Measurements from ENCODE around the gene PRKCI. TPM values are rescaled to one million over a fixed set of nuclear protein-coding genes. Genes with fewer than 3 reads are reported as not detected.
A peak's percentile ranks its signal among the peaks of the same experiment; 100 is the strongest.

The PRKCI gene
- 45.9 TPM for total RNA-seq
- long read RNA-seq, full-length matches to known transcripts: 91 of 115 reads
- long read RNA-seq, partial matches to known transcripts: 5 of 115 reads
- long read RNA-seq, other reads (novel, unspliced or antisense): 19 of 115 reads

DNA sequence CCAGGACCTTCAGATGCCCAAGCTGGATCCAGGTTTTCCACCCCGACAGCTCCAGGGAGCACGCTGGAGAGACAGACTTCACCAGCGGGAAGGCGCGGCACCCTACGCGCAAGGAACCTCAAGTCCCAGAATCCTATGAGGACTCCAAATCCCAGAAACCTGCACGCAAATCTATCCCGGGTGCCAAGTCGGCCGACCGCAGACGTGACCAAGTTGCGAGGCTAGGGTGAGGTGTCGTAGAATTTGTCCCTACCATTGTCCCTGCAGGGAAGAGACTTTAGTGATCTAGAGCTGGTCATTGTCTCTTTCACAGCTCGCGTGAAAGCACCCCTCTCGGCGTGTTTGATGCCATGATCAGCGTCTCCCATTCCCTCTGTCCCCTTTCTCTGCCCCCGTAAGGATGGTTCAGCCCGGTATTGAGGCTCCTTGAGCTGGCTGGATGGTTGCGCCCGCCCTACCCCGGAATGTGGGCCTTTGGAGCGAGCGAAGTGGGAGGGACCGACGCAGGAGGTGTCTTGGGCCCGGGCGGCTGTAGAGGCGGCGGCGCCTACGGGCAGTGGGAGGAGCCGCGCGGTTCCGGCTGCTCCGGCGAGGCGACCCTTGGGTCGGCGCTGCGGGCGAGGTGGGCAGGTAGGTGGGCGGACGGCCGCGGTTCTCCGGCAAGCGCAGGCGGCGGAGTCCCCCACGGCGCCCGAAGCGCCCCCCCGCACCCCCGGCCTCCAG lies at the start of gene PRKCI:
Gene PRKCI (plus strand): TSS at position 501 of the 723 bp plus-strand sequence. CDS start 246 bp downstream, outside the sequence.
- Histone ChIP-seq H3K4me1 (peaks cover 10% of the 10 kb centered on the region), H3K36me3 (no peaks in the 10 kb centered on the region), H3K9me3 (no peaks in the 10 kb centered on the region), H3K27ac (peak within 1 kb of the TSS; percentile 92), H3K4me3 (peak within 1 kb of the TSS; percentile 80), H3K27me3 (ENCODE audit: low read depth) (no peaks in the 10 kb centered on the region)
- peak; percentile 99 to 100 for ATAC-seq
- DNase-seq: peak; percentile 98
- intact Hi-C loops (cut with DNase I): no loop called here
- TF ChIP-seq, protein P1, sequence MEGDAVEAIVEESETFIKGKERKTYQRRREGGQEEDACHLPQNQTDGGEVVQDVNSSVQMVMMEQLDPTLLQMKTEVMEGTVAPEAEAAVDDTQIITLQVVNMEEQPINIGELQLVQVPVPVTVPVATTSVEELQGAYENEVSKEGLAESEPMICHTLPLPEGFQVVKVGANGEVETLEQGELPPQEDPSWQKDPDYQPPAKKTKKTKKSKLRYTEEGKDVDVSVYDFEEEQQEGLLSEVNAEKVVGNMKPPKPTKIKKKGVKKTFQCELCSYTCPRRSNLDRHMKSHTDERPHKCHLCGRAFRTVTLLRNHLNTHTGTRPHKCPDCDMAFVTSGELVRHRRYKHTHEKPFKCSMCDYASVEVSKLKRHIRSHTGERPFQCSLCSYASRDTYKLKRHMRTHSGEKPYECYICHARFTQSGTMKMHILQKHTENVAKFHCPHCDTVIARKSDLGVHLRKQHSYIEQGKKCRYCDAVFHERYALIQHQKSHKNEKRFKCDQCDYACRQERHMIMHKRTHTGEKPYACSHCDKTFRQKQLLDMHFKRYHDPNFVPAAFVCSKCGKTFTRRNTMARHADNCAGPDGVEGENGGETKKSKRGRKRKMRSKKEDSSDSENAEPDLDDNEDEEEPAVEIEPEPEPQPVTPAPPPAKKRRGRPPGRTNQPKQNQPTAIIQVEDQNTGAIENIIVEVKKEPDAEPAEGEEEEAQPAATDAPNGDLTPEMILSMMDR (IDR thresholded peaks at IDR 0.05): no peak

DNA sequence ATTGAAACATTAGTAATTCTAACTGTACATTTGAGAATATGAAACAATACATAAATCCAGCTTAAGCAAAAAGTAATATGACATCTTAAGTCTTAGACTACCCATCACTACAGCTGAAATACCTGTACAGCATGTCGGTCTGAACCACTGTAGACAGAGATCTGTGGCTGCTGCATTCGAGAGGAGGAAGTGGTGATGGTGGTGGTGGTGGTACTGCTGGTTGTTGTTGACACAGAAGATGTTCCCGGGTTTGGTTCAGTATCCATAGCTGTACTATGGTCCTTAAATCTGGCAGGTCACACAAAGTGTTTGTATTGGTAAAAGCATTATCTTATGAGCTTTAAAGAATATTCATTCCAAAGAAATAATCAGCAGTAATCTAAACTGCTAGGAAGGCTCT lies 43.6 kb upstream of the PRKCI start:
- no peak for ATAC-seq
- TF ChIP-seq, protein P1 (IDR thresholded peaks at IDR 0.05): no peak
- DNase-seq: no peak
- Histone ChIP-seq H3K36me3 (peaks cover 48% of the 10 kb centered on the region), H3K27ac (no peak overlapping the region), H3K9me3 (no peaks in the 10 kb centered on the region), H3K4me3 (no peak overlapping the region), H3K4me1 (peaks cover 32% of the 10 kb centered on the region), H3K27me3 (ENCODE audit: low read depth) (no peaks in the 10 kb centered on the region)
- intact Hi-C loops (cut with DNase I): no loop called here

DNA sequence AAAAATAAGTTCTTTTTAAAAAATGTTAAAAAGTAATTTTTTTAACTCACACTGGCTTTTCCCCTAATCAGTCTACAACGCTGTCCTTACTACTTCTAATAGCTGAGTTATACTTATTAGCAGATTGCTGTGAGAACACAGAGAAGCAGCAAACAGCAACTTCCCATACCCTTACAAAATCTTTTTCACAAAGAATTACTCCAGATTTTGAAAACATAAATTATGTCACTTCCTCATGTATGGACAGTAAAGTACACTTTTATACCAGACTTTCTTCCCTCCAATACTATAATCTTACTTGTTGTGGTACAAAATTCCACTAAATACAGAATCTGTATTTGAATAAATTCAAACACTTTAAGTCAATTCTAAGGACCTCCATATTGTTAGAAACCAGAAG lies 42.8 kb upstream of the PRKCI start:
- Histone ChIP-seq H3K4me3 (peak overlapping the region; percentile 88), H3K4me1 (peaks cover 29% of the 10 kb centered on the region), H3K27ac (no peak overlapping the region), H3K9me3 (no peaks in the 10 kb centered on the region), H3K27me3 (ENCODE audit: low read depth) (no peaks in the 10 kb centered on the region), H3K36me3 (peaks cover 40% of the 10 kb centered on the region)
- TF ChIP-seq, protein P1 (IDR thresholded peaks at IDR 0.05): no peak
- DNase-seq: no peak
- intact Hi-C loops (cut with DNase I): no loop called here
- ATAC-seq: no peak

DNA sequence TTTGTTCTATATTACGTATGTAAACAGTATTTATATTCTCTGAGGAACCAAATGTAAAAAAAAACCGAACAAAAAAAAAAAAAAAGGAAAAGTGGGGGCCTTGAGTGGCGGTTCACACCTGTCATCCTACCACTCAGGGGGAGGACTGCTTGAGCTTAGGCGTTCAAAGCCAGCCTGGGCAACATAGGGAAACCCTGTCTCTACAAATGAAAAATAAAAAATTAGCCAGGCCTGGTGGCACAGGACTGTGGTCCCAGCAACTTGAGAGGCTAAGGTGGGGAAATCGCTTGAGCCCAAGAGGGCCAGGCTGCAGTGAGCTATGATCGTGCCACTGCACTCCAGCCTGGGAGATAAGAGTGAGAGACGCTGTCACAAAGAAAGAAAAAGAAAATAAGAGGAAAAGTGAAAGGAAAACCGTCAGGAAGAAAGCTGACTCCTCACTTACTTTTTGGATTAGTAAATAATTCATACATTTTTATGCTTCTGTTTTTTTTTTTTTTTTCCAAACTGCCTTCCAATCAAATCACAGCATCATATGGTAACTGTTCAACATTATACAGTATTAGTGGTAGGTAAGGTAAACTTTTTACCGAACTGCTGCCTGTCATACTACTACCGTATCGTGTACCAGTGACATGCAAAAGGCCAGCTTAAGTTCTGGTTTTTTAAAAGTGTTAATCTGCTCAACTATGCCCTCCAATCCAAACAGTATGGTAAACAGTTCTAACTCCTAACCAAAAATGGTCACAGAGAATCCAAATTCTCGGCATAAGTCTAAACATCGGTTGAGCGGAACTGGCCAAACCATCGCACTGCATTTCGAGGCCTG lies 41.9 kb upstream of the PRKCI start:
- Histone ChIP-seq H3K36me3 (peaks cover 32% of the 10 kb centered on the region), H3K4me1 (peaks cover 21% of the 10 kb centered on the region), H3K27ac (peak overlapping the region; percentile 99), H3K27me3 (ENCODE audit: low read depth) (no peaks in the 10 kb centered on the region), H3K9me3 (no peaks in the 10 kb centered on the region), H3K4me3 (peak overlapping the region; percentile 88)
- TF ChIP-seq, protein P1 (IDR thresholded peaks at IDR 0.05): no peak
- DNase-seq (no peak), ATAC-seq (peak in 1 of 2 donors; percentile 36)
- intact Hi-C loops (cut with DNase I): no loop called here

All from lower lobe of right lung (tissue), 2 donors.